Measurements from ENCODE around the gene DPM2.

DPM2 gene

DNA sequence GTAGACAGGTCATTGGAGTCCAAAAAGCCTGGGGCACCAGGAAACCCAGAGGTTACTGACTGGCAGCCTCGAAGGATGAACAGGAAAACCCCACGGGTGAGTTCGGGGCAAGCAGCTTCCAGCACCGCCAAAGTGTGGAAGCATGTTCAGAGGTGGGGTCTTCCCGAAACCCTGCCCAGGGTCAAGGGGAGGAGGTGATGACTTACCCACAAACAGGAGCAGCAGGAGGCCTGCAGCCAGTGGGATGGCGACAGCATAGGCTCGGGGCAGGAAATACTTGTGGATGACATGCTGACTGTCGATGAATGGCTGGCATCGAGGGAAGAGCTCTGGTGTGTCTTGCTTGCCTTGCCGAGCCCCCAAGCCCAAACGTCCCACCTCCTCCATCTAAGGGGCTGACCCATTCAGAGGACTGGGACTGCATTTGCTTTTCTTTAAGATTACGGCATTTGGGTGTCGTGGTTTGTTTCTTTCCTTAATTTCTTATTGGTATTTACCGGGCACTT is 1.3 kb downstream of the DPM2 start:
- no peak for DNase-seq (ENCODE audit: low read depth)

- no peak for DNase-seq (ENCODE audit: low read depth)
Observed at GRCh38 chr9:127935765-127936221, 1.9 kb downstream of the DPM2 start.

DNA sequence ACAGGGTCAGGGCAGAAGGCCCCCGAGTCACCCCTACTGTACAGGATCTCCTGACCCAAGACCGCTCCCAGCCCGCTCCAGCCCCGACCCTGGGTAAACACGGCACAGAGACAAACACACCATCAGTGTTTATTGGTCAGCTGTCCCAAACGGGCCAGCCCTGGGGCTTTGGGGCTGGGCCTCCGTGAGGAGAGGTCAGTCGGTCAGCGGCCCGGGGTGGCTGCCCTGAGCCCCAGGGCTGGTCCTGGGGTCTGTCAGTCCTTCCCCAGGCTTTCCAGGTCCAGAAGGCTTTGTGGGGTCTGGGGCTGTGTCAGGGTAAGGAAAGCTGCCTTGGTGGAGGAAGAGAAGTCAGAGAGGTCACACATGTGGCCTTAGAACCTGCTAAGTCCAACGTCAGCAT is 2.7 kb downstream of the DPM2 start:
- DNase-seq (ENCODE audit: low read depth) = no peak

DNA sequence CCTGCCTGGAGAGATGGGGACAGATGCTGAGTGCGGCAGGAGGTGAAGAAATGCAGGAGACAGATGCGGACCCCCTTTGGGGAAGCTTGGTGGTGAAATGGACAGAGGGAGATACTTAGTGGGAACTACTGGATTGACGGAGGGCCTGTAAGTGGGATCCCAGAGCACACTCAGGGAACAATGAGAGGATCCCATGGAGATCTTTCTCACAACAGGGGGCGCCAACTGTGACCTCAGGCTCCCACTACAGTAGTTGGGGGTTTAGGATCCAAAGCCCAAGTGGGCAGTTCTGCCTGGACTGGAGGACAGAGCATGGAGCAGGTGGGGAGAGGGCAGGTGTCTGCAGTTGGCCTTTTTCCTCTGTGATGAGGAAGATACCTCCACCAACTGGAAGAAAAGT is 3.4 kb downstream of the DPM2 start:
- DNase-seq (ENCODE audit: low read depth) = no peak

DNA sequence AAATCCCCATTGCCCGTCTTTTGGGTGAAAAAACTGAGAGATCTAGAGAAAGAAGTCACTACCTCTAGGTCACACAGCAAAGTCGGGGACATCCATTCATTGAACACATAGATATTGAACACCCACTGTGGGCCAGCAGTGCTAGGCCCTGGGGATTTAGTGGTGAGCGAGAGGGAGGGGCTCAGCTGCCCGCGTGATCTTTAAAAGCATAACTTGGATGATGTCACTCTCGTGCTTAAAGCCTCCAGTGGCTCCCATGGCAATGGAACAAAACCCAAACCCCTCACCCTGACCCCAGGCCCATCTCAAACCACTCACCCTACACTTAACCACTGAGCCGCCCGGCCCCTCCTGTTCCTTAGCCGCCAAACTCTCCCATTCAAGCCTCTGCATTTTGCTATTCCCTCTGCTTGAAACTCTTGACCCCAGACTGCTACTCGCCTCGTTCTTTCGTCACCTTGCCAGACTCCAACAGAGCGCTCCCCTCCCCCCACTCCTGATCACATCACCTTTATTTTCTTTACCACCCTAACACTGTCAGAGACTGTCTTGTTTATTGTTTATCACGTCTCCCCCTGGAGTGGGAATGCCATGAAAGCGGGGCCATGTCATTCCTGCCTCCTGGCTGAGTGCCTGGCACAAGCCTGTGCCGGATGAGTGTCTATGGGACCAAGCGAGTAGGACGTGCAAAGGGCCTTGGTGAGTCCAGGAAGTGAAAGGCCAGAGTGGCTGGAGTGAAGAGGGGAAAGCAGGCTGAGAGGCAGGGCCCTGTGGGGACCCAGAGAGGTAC is 6.4 kb downstream of the DPM2 start:
- no peak for DNase-seq (ENCODE audit: low read depth)

DNA sequence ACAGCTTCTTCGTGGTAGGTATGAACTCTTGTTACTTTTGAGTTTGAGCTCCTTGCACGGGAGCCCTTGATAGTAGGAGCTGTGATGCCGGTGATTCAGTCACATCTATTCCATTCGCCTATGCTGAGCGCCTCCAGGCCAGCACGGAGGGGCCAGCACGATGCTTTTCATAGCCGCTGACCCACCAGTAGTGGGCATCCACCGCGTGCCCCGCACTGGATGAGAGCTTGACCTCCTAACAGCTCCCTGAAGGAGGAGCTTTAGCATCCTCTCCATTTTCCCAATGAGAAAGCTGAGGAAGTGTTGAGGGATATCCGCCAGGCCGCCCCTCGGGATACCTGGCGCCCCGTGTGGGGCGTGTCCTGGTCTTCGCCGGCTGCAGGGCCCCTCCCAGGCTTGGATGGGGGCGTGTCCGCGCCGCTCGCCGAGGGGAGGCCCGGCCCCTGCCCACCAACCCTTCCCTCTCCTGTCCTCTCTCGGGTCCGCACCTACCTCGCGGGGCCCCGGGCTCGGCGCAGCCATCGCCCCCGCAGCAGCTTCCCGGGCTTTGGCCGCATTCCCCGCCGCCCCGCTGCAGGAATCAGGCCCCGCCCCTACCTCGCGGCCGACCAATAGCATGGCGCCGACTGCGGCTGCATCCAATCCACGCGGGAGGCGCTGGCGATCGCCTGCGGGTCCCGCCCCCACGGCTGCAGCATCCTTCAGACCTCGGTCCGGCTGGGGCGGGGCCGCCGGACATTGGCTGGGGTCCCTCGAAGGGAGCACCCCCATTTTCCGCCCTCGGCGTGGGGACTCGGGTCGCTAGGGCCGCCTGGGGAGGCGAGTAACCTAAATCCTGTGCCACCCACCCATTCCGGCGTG is 7.2 kb downstream of the DPM2 start, which contains the start of gene PIP5KL1:
Gene PIP5KL1 (minus strand): TSS at position 547 of the 861 bp plus-strand sequence. CDS start 25 bp downstream, at position 522.
- DNase-seq (ENCODE audit: low read depth) = no peak

DNA sequence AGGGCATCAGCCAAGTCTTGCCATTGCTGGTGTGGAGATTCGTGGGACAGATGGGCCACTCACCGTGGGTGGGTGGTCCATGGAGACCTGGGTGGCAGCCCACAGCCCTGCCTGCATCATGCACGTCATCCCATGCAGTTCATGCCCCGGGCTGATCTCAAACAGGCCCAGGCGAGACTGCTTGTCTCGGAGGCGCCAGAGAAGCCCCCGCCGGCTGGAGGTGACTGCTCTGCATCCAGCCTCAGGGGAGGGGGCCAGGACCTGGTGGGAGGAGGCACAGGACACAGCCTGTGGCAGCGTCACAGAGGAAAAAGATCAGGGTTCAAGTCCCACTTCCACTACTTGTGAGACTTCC is 8.1 kb downstream of the DPM2 start:
- no peak for DNase-seq (ENCODE audit: low read depth)

GRCh38 chr9:127928676-127929624 is 8.7 kb downstream of the DPM2 start:
- DNase-seq (ENCODE audit: low read depth) = no peak

GRCh38 chr9:127927988-127928675 is 9.5 kb downstream of the DPM2 start:
- no peak for DNase-seq (ENCODE audit: low read depth)

DNA sequence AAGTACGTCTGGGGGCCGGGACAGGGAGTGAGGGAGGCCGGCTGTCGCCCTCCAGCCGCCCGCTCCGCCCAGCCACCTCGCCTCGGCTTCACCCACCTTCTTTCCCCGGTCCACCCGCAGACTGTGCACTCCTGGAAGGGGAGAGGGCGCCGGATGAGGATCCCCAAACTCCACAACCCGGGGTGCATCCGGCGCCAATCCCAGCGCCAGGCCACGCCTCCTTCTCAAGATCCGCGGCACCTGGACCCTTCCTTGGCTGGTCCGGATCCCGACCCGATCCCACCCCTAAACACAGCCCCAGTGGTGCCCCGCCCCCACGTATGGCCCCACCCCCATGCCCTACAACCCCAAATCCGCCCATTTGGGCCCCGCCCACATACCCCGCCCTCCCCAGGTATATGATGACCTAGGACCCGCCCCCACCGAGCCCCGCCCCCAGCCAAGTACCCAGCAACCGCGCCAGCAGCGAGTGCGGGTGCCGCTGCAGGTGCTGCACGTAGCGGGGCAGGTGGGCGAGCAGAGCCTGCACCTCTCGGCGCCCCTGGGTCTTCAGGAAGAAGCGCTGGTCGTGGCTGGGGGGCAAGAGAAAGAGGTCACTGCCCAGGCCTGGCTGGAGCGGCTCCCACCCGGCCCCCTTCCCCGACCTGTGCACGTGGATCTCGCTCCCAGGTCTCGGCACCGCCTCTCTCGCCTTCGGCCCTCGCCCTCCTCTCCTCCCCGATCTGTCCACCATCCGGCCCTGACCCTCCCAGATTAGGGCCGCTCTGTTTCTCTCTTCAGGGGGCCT is 10.3 kb downstream of the DPM2 start:
- DNase-seq (ENCODE audit: low read depth) = no peak

GRCh38 chr9:127926906-127927200 is 10.8 kb downstream of the DPM2 start:
- DNase-seq (ENCODE audit: low read depth) = no peak

- DNase-seq (ENCODE audit: low read depth) = no peak
Observed at GRCh38 chr9:127925959-127926905, 11.4 kb downstream of the DPM2 start.

GRCh38 chr9:127924736-127925444 is 12.8 kb downstream of the DPM2 start:
- no peak for DNase-seq (ENCODE audit: low read depth)

DNA sequence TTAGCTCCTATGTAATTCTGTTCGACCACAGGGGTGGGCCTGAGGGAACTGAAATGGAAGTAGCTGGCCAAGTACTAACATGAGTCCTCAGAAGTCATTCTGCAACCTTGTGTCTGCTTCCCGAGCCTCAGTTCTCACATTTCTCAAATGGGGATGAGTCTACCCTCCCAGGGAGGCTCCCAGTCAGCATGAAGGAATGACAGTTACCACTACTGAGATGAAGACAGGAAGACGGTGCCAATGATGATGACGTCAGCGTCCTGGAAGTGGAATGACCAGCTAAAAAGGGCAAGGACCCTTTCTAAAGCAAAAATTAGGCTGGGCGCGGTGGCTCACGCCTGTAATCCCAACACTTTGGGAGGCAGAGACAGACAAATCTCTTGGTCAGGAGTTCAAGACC is 13.9 kb downstream of the DPM2 start:
- peak; percentile 67 for DNase-seq (ENCODE audit: low read depth)

DNA sequence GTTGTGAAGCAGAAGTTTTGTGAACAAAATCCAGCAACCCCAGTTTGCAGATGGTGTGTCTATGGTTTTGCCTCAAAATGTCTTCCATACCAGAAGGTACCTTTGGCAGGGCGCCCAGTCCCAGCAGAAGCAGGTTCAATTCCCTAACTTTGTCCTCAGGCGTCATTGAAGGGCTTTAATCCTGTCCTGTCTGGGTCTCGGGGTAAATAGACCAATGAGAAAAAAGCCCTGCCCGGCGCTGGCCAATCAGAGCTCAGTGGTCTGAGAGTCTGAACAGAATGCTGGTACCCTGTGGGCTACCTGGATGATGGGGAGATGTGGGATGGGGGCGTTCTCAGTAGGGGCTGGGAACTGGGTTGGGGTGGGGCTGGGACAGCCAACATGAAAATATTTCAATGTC is 14.6 kb downstream of the DPM2 start:
- no peak for DNase-seq (ENCODE audit: low read depth)

GRCh38 chr9:127921557-127922120 is 16.0 kb downstream of the DPM2 start:
- DNase-seq (ENCODE audit: low read depth) = no peak

DNA sequence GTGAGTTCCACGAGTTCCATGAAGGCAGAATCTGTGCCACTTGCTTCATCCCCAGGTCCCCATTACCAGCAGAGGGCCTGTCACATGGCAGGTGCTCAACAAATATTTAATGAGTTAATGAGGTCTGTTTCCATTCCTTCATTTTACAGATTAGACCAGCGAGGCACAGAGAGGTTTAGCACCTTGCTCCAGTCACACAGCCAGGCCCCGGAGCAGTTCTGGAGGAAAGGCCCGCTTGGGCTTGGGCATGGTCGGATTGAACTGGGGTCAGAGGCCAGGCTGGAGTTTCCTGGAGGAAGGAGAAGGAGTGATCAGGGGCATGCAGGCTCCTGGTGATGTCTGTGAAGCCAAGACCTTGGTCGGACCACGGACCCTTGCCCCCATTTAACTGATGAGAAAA is 16.9 kb downstream of the DPM2 start:
- no peak for DNase-seq (ENCODE audit: low read depth)

DNA sequence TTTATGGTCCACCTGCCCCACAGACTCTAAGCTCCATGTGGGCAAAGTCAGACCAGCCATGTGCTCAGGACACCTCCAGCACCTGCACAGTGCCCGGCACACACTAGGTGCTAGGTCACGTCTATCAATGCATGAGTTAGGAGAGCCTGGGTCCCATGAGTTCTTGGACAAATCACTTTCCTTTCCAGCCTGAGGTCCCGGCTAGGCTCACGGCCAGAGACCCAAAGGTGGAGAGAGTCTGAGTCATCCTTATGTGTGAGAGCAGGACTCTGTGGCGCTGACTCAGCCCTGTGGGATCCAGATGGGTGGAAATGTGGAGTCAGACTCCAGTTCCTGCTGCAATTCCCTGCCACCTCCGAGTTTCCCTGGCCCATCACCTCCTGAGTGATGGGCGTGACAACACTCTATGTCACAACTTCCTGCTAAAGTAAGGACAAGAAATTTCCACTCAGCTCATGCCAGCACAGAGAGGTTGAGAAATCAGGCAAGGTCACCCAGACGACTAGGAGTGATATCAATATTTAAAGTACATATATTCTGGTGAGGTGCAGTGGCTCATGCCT is 18.3 kb downstream of the DPM2 start:
- DNase-seq (ENCODE audit: low read depth) = peak; percentile 96
